ENCODE measurements around the gene PHYHD1. TPM values are rescaled to one million over a fixed set of nuclear protein-coding genes. Genes with fewer than 3 reads are reported as not detected.

Gene PHYHD1
- total RNA-seq, 1 donor from 2014 or later, result 46.5 TPM

DNA sequence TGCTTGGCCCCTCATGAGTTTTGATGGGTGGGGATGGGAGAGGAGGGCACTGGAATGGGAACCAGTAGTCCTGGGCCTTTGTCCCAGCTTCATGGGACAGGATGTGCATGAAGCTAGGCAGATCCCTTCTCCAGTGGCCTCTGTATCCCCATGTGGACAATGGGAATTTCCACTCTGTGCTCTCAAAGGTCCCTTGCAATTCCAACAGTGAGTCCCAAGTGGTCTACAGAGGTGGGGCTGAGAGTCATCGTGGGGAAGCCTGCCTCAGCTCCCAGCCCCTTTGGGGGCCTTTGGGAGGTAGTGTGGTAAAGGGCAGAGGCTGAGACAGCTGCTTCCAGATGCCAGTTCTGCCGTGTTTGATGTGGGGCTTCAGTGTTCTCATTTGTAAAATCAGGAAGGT, 1.9 kb upstream of the PHYHD1 start:
- TF ChIP-seq, protein P1, sequence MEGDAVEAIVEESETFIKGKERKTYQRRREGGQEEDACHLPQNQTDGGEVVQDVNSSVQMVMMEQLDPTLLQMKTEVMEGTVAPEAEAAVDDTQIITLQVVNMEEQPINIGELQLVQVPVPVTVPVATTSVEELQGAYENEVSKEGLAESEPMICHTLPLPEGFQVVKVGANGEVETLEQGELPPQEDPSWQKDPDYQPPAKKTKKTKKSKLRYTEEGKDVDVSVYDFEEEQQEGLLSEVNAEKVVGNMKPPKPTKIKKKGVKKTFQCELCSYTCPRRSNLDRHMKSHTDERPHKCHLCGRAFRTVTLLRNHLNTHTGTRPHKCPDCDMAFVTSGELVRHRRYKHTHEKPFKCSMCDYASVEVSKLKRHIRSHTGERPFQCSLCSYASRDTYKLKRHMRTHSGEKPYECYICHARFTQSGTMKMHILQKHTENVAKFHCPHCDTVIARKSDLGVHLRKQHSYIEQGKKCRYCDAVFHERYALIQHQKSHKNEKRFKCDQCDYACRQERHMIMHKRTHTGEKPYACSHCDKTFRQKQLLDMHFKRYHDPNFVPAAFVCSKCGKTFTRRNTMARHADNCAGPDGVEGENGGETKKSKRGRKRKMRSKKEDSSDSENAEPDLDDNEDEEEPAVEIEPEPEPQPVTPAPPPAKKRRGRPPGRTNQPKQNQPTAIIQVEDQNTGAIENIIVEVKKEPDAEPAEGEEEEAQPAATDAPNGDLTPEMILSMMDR (IDR thresholded peaks at IDR 0.05), result no peak
- no peak for DNase-seq
- no peaks in the 10 kb centered on the region for H3K27me3 ChIP-seq
- H3K4me1 ChIP-seq, result peaks cover 63% of the 10 kb centered on the region
- intact Hi-C loops (cut with DNase I), result no loop called here
- H3K27ac ChIP-seq, result peak overlapping the region; percentile 88
- H3K36me3 ChIP-seq, result peaks cover 15% of the 10 kb centered on the region
- no peaks in the 10 kb centered on the region for H3K9me3 ChIP-seq
- no peak overlapping the region for H3K4me3 ChIP-seq
- no peak for ATAC-seq

DNA sequence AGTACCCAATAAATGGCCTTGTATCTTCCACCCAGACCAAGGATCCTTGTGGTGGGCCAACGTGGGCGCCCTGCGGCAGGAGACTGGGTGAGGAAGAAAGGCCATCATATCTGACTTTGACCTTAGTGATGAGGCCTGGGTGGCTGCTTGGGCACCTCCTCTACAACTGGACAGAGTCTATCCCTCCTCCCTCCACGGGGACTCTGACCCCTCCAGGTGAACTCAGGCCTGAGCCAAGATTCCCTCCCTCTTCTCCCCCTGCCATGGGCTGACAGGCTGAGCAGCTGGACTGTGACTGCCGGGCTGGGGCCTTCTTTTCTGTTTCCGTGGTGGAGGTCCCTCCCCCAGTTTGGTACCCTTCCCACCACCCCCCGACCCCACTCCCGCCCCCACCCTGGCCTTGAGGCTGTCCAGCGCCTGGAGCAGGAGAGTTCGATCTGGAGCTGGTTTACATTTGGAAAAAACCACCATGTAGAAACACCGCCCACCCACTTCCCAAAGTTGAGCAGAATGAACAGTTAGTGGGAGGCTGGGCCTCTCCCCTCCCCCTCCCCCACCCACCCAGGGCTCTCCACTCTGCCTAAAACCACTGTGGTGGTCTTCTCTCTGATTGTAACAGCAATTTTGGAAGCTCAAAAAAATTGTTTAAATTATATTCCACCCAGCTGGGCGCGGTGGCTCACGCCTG, 1.2 kb upstream of the PHYHD1 start:
- H3K4me3 ChIP-seq, result no peak overlapping the region
- TF ChIP-seq, protein P1 (IDR thresholded peaks at IDR 0.05), result no peak
- DNase-seq, result no peak
- peak overlapping the region; percentile 88 for H3K27ac ChIP-seq
- H3K9me3 ChIP-seq, result no peaks in the 10 kb centered on the region
- no peak for ATAC-seq
- peaks cover 15% of the 10 kb centered on the region for H3K36me3 ChIP-seq
- peaks cover 57% of the 10 kb centered on the region for H3K4me1 ChIP-seq
- intact Hi-C loops (cut with DNase I), result no loop called here
- H3K27me3 ChIP-seq, result no peaks in the 10 kb centered on the region

DNA sequence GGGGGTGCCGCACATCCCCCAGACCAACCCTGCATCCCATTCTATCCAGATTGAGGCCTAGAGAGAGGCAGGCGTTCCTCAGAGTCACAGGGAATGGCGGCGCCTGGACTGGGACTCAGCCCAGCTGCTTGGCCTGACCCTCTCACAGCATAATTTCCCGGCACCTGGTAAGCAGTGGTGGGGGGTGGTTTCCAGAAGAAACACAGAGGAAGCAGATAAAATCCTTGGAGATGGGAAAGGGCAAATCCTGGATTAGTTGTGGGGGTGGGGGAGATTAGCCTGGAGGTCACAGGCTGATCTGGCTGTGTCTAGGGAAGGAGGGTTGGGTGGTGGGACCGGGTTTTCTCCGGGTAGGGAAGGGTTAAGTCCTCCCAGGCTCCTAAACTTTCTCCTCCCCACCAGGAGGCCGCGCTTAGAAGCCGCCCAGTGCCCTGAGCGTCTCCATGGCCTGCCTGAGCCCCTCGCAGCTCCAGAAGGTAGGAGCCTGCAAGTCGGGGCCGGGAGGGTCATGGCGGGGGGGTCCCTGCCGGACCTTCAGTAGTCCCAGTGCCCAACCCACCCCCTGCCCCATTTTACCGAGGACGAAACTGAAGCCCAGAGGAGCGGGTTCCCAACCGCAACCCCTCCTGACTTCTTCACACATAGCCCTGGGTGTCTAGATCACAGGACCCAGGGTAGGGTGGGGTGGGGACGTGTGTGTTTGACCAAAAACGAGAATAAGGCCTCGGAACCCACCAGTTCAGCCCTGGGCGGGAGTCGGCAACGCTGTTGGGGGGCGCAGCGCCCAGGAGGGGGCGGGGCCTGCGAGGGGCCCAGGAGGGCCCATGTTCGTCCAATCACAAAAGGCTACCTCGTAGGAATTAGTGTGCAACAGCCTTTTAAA, 1.3 kb downstream of the PHYHD1 start:
- TF ChIP-seq, protein P1 (IDR thresholded peaks at IDR 0.05), result peak; percentile 8
- H3K27ac ChIP-seq, result peak overlapping the region; percentile 88
- ATAC-seq, result peak; percentile 83
- no peaks in the 10 kb centered on the region for H3K27me3 ChIP-seq
- no peaks in the 10 kb centered on the region for H3K9me3 ChIP-seq
- peak; percentile 81 for DNase-seq
- H3K36me3 ChIP-seq, result peaks cover 8% of the 10 kb centered on the region
- H3K4me1 ChIP-seq, result peaks cover 32% of the 10 kb centered on the region
- H3K4me3 ChIP-seq, result peak overlapping the region; percentile 59
- intact Hi-C loops (cut with DNase I), result no loop called here

DNA sequence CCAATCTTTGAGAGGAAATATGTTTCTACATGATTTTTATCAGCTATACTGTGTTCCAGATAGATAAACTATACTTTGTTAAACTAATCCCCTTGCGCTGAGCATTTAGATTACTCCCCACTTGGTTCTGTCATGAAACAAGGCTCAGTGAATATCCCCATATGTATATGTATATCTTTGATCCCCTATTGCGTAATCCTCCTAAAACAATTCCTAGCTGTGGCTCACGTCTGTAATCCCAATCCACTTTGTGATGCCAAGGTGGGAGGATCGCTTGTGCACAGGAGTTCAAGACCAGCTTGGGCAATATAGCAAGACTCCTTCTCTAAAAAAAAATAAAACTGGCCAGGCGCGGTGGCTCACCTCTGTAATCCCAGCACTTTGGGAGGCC, 2.7 kb downstream of the PHYHD1 start:
- Histone ChIP-seq H3K27ac (no peak overlapping the region), H3K4me1 (peaks cover 32% of the 10 kb centered on the region), H3K36me3 (no peaks in the 10 kb centered on the region), H3K9me3 (no peaks in the 10 kb centered on the region), H3K27me3 (no peaks in the 10 kb centered on the region), H3K4me3 (no peak overlapping the region)
- intact Hi-C loops (cut with DNase I), result no loop called here
- TF ChIP-seq, protein P1 (IDR thresholded peaks at IDR 0.05), result no peak
- no peak for ATAC-seq
- no peak for DNase-seq

DNA sequence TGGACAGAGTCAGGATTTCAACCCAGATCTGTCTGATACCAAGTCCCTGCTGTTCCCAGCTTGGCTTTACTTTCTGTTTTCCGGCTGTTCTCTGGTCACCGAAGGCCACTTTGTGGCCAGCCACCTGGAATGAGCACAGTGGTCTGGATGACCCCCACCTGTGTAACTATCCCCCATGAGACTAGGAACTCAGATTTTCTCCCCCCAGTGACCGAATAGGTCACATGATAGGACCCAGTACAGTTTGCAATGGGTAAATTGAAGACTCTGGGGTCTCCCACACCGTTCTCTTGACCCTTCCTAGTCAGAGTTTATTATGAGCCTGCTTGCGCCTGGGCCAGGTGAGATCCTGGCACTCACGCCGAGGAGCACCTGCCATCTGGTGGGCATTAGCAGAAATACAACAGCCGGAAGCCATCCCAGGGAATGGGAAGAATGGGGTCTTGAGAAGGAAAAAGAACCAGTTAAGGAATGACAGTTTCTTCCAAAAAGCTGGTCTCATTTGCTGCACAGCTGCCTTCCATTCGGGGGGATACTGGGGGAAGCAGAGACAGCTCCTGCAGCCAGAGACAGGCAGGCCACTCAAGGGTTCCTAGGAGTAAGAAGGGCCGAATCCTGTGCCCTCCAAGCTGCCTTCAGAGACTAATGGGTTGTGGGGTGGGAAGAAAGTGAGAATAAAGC, 7.1 kb downstream of the PHYHD1 start:
- Histone ChIP-seq H3K4me3 (no peak overlapping the region), H3K27me3 (no peaks in the 10 kb centered on the region), H3K4me1 (peaks cover 8% of the 10 kb centered on the region), H3K9me3 (no peaks in the 10 kb centered on the region), H3K27ac (no peak overlapping the region), H3K36me3 (no peaks in the 10 kb centered on the region)
- ATAC-seq, result peak; percentile 91
- TF ChIP-seq, protein P1 (IDR thresholded peaks at IDR 0.05), result peak; percentile 87
- no peak for DNase-seq
- intact Hi-C loops (cut with DNase I), result loop anchor here (5.0 kb wide), 1 partner anchor 66 kb away; no protein-coding TSS in a partner anchor
